HUES6 (cell line): ENCODE data around the gene TSPYL4.
A peak's percentile ranks its signal among the peaks of the same experiment; 100 is the strongest.

Source experiments
- H3K27ac ChIP-seq: 2 replicates; pipeline ENCODE4 v1.7.0; 2013; ENCODE audit warnings: low read depth, mild to moderate bottlenecking, low read length, inconsistent platforms
- H3K27me3 ChIP-seq: 2 replicates; pipeline ENCODE4 v1.6.1; 2013; ENCODE audit warnings: low read length; ENCODE audit not compliant: control insufficient read depth, insufficient read depth
- H3K36me3 ChIP-seq: 2 replicates; pipeline ENCODE4 v1.6.1; 2013; ENCODE audit warnings: low read length; ENCODE audit not compliant: control insufficient read depth, insufficient read depth
- H3K4me1 ChIP-seq: 2 replicates; pipeline ENCODE4 v1.6.1; 2013; ENCODE audit warnings: low read length; ENCODE audit not compliant: control insufficient read depth, insufficient read depth
- H3K4me3 ChIP-seq: 2 replicates; pipeline ENCODE4 v1.5.1; 2013; ENCODE audit warnings: low read depth, low read length
- H3K9ac ChIP-seq: one replicate; pipeline ENCODE4 v1.6.1; 2013; ENCODE audit warnings: mild to moderate bottlenecking, low read length
- H3K9me3 ChIP-seq: 2 replicates; pipeline ENCODE4 v1.6.1; 2013; ENCODE audit warnings: low read depth, low read length; ENCODE audit not compliant: control insufficient read depth, insufficient read depth

Gene TSPYL4

DNA sequence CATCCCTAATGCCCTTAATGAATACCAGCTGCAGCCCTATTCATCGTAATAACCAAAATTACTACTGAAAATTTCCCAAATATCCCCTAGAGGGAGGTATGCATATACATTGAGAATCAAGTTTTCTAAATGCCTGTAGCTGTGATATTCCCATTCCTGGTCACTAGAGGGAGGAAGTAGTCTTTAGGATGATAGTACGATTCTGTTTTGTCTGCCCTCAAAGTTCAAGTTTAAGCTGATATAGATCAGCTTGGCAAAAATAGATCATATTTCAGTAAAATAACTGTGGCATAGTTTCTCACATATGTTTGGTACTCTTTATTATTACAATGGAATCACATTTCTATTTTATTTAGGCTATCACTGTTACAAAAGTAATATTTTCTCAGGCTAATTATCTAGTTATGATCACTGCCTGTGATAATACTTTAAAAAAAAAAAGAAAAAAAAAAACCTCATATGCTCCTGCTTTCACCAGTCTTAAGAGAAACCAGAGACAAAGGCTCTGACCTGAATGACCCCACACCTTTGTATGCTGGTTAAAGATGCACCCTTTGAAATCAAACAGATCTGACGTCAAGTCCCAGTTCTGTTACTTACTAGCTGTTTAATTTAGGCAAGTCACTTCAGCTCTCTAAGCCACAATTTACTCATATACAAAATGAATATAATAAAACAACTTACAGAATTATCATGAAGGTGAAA, 14.9 kb upstream of the TSPYL4 start:
- Histone ChIP-seq H3K36me3 (no peaks in the 10 kb centered on the region), H3K4me1 (peaks cover 23% of the 10 kb centered on the region), H3K9ac (no peak overlapping the region), H3K27me3 (no peaks in the 10 kb centered on the region), H3K4me3 (no peak overlapping the region), H3K27ac (no peak overlapping the region), H3K9me3 (no peaks in the 10 kb centered on the region)

DNA sequence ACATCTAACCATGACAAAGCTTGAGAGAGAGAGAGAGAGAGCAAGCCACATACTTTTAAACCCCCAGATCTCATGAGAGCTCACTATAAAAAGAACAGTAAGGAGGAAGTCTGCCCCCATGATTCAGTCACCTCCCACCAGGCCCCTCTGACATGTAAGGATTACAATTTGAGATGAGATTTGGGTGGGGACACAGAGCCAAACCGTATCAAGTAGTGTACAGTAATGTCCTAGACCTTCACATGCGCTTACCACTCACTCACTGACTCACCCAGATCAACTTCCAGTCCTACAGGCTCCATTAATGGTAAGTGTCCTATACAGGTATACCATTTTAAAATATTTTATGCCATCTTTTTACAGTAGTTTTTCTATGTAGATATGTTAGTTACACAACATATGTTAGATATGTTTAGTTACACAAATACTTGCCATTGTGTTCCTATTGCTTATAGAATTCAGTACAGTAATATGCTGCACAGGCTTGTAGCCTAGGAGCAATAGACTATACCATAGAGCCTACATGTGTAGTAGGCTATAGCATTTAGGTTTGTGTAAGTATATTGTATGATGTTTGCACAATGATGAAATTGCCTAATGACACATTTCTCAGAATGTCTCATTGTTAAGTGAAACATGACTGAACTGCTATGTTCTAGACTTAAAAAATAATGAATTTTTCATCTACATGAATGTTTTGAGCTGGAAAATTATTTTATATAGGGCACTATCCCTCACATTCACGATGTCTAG, 14.1 kb upstream of the TSPYL4 start:
- Histone ChIP-seq H3K9me3 (no peaks in the 10 kb centered on the region), H3K27ac (no peak overlapping the region), H3K4me3 (no peak overlapping the region), H3K4me1 (peaks cover 23% of the 10 kb centered on the region), H3K27me3 (no peaks in the 10 kb centered on the region), H3K36me3 (no peaks in the 10 kb centered on the region), H3K9ac (no peak overlapping the region)

DNA sequence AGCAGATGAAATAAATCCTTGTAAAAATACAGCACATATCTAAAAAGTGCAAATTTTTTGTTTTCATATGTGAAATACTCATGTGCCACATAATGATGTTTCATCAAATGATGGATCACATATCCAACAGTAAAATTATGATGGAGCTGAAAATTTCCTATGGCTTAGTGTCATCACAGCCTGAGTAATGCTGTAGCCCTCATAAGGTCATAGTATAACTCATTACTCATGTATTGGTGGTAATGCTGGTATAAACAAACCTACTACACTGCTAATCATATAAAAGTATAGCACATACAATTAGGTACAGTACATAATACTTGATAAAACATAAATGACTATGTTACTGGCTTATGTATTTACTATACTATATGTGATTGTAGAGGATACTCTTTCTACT, 12.9 kb upstream of the TSPYL4 start:
- Histone ChIP-seq H3K4me3 (no peak overlapping the region), H3K27ac (no peak overlapping the region), H3K9me3 (no peaks in the 10 kb centered on the region), H3K9ac (no peak overlapping the region), H3K4me1 (peaks cover 11% of the 10 kb centered on the region; the same call in 1 of the 2 replicates), H3K36me3 (no peaks in the 10 kb centered on the region), H3K27me3 (no peaks in the 10 kb centered on the region)

DNA sequence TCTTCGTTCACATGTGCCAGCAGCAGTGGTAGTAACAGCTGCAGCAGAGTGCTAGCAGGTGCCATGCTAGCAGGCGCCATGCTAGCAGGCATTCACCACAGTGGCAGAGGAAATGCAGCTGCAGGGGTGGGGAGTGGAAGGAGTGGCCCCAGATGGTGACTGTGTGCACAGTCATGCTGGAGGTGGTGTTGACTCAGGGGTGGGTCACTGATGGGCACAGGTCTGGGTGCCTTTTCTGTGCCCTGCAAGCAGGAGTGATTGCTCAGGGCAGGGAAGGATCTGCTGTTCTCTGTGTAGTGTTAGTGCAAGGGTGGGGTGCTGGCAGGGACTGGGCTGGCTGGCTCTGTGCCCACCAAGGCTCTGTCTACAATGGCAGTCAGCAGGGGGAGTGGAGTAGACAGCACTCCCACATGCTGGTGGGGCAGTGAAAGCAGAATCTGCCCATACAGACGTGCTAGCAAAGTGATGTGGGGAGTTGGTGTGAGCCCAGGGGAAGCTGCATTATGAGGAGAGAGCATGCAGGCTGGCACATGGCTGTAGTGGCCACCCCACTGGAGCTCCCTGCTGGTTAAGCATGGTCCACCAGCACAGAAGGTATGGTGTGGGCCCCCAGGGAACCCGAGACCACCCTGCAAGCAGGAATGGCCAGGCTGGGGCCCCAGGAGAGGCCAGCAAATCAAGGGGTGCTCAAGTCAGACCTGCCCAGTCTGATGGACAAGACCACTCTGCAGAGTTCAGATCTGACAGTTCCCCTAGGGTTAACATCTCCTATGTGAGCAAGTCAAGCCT, 11.4 kb upstream of the TSPYL4 start:
- Histone ChIP-seq H3K36me3 (no peaks in the 10 kb centered on the region), H3K27me3 (no peaks in the 10 kb centered on the region), H3K4me3 (no peak overlapping the region), H3K27ac (no peak overlapping the region), H3K4me1 (no peaks in the 10 kb centered on the region), H3K9ac (no peak overlapping the region), H3K9me3 (no peaks in the 10 kb centered on the region)

DNA sequence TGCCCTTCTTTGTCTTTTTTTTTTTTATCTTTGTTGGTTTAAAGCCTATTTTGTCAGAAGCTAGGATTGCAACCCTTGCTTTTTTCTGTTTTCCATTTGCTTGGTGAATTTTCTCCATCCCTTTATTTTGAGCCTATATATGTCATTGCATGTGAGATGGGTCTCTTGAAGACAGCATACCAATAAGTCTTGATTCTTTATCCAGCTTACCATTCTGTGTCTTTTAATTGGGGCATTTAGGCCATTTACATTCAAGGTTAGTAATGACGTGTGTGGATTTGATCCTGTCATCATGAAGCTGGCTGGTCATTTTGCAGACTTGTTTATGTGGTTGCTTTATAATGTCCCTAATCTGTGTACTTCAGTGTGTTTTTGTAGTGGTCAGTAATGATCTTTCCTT, 9.5 kb upstream of the TSPYL4 start:
- H3K27me3 ChIP-seq: no peaks in the 10 kb centered on the region
- no peaks in the 10 kb centered on the region for H3K36me3 ChIP-seq
- no peak overlapping the region for H3K9ac ChIP-seq
- H3K4me1 ChIP-seq: no peaks in the 10 kb centered on the region
- H3K27ac ChIP-seq: no peak overlapping the region
- no peak overlapping the region for H3K4me3 ChIP-seq
- no peaks in the 10 kb centered on the region for H3K9me3 ChIP-seq

DNA sequence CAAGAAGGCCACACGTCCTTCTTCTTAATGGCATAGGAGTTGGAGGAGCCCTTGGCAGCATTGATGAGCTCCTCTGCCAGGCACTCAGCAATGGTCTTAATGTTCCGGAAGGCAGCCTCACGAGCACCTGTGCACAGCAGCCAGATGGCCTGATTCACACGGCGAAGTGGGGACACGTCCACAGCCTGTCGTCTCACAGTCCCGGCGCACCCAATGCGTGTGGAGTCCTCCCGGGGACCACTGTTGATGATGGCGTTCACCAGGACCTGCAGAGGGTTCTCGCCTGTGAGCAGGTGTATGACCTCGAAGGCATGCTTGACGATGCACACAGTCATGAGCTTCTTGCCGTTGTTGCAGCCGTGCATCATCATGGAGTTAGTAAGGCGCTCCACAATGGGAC, 4.6 kb upstream of the TSPYL4 start:
- no peak overlapping the region for H3K27ac ChIP-seq
- no peaks in the 10 kb centered on the region for H3K9me3 ChIP-seq
- H3K9ac ChIP-seq: no peak overlapping the region
- no peaks in the 10 kb centered on the region for H3K36me3 ChIP-seq
- no peaks in the 10 kb centered on the region for H3K27me3 ChIP-seq
- H3K4me1 ChIP-seq: peaks cover 5% of the 10 kb centered on the region
- no peak overlapping the region for H3K4me3 ChIP-seq

DNA sequence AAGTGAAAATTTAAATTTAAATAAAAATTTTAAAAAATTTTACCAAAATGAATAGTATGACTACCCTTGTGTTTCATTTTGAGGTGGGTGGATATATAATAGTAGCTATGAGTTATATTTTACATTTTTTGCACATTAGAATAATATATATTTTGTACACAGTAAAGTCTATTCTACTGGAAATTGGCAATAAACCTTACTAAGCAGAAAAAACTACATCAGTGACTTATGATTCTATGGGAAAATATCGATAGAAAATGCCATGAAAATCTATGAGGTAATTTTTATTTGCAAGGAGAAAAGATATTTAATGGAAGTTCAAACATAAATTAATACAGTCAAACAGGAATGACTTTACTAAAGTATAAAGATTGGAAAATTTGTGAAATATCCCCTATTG, 2.8 kb upstream of the TSPYL4 start:
- no peaks in the 10 kb centered on the region for H3K27me3 ChIP-seq
- no peak overlapping the region for H3K9ac ChIP-seq
- H3K4me1 ChIP-seq: peaks cover 21% of the 10 kb centered on the region
- peaks cover 5% of the 10 kb centered on the region for H3K36me3 ChIP-seq
- H3K27ac ChIP-seq: no peak overlapping the region
- no peak overlapping the region for H3K4me3 ChIP-seq
- no peaks in the 10 kb centered on the region for H3K9me3 ChIP-seq

DNA sequence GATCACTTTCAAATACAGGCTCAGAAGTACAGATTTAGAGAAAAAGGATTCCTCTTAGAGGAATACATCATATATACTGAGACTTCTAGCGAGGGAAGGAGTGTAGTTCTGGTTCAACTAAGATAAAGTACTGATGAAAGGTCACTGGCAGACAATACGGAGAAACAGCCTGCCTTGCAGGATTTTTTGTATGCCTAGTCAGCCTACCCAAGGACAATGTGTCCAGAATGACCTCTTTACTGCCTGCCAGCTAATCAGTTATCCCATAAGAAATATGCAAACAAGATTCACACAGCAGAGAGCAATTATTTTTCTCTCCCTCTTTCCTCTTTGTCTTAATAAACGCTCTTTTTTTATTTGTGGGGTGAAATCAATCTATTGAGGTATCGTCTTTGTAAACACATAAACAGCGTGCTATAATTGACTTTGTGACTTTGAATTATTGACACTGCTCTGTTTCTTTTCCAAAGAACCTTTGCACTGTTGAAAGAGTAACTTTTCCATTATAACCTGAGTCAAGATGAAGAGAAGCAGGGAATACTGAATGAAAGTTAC, 1.4 kb upstream of the TSPYL4 start:
- Histone ChIP-seq H3K9ac (no peak overlapping the region), H3K4me3 (peak overlapping the region; percentile 12; the same call in 1 of the 2 replicates), H3K27me3 (no peaks in the 10 kb centered on the region), H3K36me3 (peaks cover 5% of the 10 kb centered on the region), H3K9me3 (no peaks in the 10 kb centered on the region), H3K27ac (no peak overlapping the region), H3K4me1 (peaks cover 34% of the 10 kb centered on the region)

DNA sequence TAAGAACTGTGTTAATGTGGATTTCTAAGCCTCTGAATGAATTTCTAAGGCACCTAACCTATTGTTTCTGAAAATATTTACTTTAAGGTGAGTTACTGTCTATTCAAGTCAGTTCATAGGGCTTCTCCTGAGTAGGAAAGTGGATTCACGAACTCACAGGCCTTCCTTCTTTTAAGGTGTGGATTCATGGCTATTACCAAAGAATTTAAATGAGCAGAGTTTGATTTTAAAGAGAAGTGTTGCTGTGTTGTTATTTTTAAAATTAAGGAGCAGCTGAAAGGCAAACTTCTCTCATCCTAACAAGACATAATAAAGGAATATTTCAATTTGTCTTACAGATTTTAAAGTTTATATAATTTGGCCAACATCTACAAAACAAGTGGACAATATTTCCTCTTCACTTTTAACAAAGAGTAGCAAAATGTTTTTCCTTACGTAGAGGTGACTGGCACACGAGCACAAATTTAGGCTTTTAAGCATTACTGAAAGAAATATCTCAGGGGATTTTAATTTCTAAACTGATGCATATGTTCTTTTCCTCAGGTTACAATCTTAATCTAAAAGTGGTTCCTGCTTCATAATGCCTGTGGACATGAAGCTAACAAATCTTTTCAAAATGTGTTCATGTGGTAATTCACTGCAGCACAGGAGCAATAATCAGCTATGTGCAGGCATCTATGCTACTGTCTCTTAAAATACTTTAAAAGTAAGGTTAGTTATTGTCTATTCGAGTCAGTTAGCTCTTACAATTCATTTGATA, 602 bp upstream of the TSPYL4 start:
- H3K27ac ChIP-seq: peak overlapping the region; percentile 98
- H3K4me1 ChIP-seq: peaks cover 37% of the 10 kb centered on the region
- H3K9ac ChIP-seq: peak overlapping the region; percentile 97

DNA sequence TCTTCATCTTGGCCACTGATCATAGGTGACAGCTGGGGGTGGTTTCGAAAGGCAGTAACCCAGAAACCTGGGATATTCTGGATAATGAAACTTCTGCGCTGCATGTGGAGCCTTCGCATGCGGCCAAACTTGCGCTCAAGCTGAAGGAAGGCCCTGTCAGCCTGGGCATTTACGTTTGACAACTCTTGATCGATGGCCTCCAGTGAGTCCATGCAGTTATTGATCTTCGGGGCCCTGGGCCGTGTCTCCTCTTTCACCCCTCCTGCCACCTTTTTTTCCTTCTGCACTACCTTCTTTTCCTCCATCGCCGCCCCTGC, 729 bp downstream of the TSPYL4 start:
- H3K27me3 ChIP-seq: no peaks in the 10 kb centered on the region
- peak overlapping the region; percentile 97 for H3K9ac ChIP-seq
- peaks cover 37% of the 10 kb centered on the region for H3K4me1 ChIP-seq
- H3K36me3 ChIP-seq: peaks cover 5% of the 10 kb centered on the region
- no peak overlapping the region for H3K27ac ChIP-seq
- H3K9me3 ChIP-seq: no peaks in the 10 kb centered on the region
- H3K4me3 ChIP-seq: peak overlapping the region; percentile 95

More for the DNA sequence above, 602 bp upstream of the TSPYL4 start:
- Histone ChIP-seq H3K36me3 (peaks cover 5% of the 10 kb centered on the region), H3K27me3 (no peaks in the 10 kb centered on the region), H3K9me3 (no peaks in the 10 kb centered on the region), H3K4me3 (peak overlapping the region; percentile 95)
